ENCODE measurements around the gene JAM3.

- peak; percentile 82 for TF ChIP-seq CTCF (IDR thresholded peaks at IDR 0.05)
- TF ChIP-seq ZFX (IDR thresholded peaks at IDR 0.05; ENCODE audit: borderline replicate concordance) = no peak
Measured at GRCh38 chr11:134139873-134140331, 71.0 kb downstream of the JAM3 start.

All from 22Rv1 (cell line).